WTC11 (cell line): ENCODE results near the gene PDE6D. TPM values are rescaled to one million over a fixed set of nuclear protein-coding genes. Genes with fewer than 3 reads are reported as not detected.
A peak's percentile ranks its signal among the peaks of the same experiment; 100 is the strongest.

Experiments
- ATAC-seq: fragments of 200-7000 bp; cut with Tn5 transposase; 2 replicates; pipeline ENCODE4 v1.10.0; 2021; ENCODE audit warnings: mild to moderate bottlenecking, moderate library complexity
- CTCF ChIA-PET: fragments of 300-600 bp; sonication (Branson Sonifier 250); formaldehyde crosslinking; loops from one replicate; lab custom pipeline; 2021; ENCODE audit warnings: antibody characterized with exemption; lab: Charles Lee
- POLR2A ChIA-PET: fragments of 350-600 bp; sonication (Branson Sonifier 250); formaldehyde crosslinking; loops from one replicate; lab custom pipeline; 2021; ENCODE audit warnings: antibody characterized with exemption; lab: Charles Lee
- DNase-seq: peaks from one replicate; pipeline ENCODE4 v3.0.0; 2021; ENCODE audit warnings: low spot score
- H3K27ac Mint-ChIP-seq: 2 replicates; pipeline ENCODE4 v1.8.0; 2021; ENCODE audit warnings: mixed read lengths
- H3K27me3 Mint-ChIP-seq: 2 replicates; pipeline ENCODE4 v1.8.0; 2021; ENCODE audit warnings: low read depth, mild to moderate bottlenecking, moderate library complexity, mixed read lengths
- H3K36me3 Mint-ChIP-seq: 2 replicates; pipeline ENCODE4 v1.8.0; 2021; ENCODE audit warnings: mixed read lengths
- H3K4me1 Mint-ChIP-seq: 2 replicates; pipeline ENCODE4 v1.8.0; 2022; ENCODE audit warnings: mixed read lengths
- H3K4me3 Mint-ChIP-seq: 2 replicates; pipeline ENCODE4 v1.8.0; 2021; ENCODE audit warnings: mild to moderate bottlenecking, moderate library complexity, mixed read lengths
- H3K9me3 Mint-ChIP-seq: 2 replicates; pipeline ENCODE4 v1.8.0; 2021; ENCODE audit warnings: mixed read lengths
- ESRRA ChIP-seq: sonication (generic); formaldehyde crosslinking; IDR thresholded peaks from 2 replicates; pipeline ENCODE4 v1.8.1; 2022; ENCODE audit warnings: mild to moderate bottlenecking, missing genetic modification reagents, borderline replicate concordance
- ETV6 ChIP-seq: sonication (generic); formaldehyde crosslinking; IDR thresholded peaks from 2 replicates; pipeline ENCODE4 v1.8.1; 2022; ENCODE audit warnings: mild to moderate bottlenecking, missing genetic modification reagents
- KAT7 ChIP-seq: sonication (generic); formaldehyde crosslinking; IDR thresholded peaks from 2 replicates; pipeline ENCODE4 v1.8.1; 2023; ENCODE audit warnings: missing genetic modification reagents, mild to moderate bottlenecking, borderline replicate concordance
- RELA ChIP-seq: sonication (generic); formaldehyde crosslinking; IDR thresholded peaks from 2 replicates; pipeline ENCODE4 v1.8.1; 2022; ENCODE audit warnings: missing genetic modification reagents, mild to moderate bottlenecking, borderline replicate concordance
- SMAD4 ChIP-seq: sonication (generic); formaldehyde crosslinking; IDR thresholded peaks from 2 replicates; pipeline ENCODE4 v1.8.0; 2022; ENCODE audit warnings: mild to moderate bottlenecking, missing genetic modification reagents
- TP53 ChIP-seq: sonication (generic); formaldehyde crosslinking; IDR thresholded peaks from 2 replicates; pipeline ENCODE4 v1.8.1; 2023; ENCODE audit warnings: mild to moderate bottlenecking, missing genetic modification reagents
- ZNF121 ChIP-seq: sonication (generic); formaldehyde crosslinking; IDR thresholded peaks from 2 replicates; pipeline ENCODE4 v1.8.0; 2023; ENCODE audit warnings: missing genetic modification reagents
- ZNF317 ChIP-seq: sonication (generic); formaldehyde crosslinking; IDR thresholded peaks from 2 replicates; pipeline ENCODE4 v1.8.1; 2023; ENCODE audit warnings: low read depth, mild to moderate bottlenecking, moderate library complexity, missing genetic modification reagents, borderline replicate concordance
- total RNA-seq: library from RNA; stranded (reverse); gene quantifications from 3 replicates; pipeline ENCODE4 v1.2.3, GENCODE V29; 2021
- TF ChIP-seq, protein P1 (sequence below): sonication (generic); formaldehyde crosslinking; IDR thresholded peaks from 2 replicates; pipeline ENCODE4 v1.8.0; 2023; ENCODE audit warnings: missing genetic modification reagents, mild to moderate bottlenecking, borderline replicate concordance
- TF ChIP-seq, protein P2 (sequence below): sonication (generic); formaldehyde crosslinking; IDR thresholded peaks from 2 replicates; pipeline ENCODE4 v1.8.0; 2022; ENCODE audit warnings: missing genetic modification reagents
- TF ChIP-seq, protein P3 (sequence below): sonication (generic); formaldehyde crosslinking; conservative IDR thresholded peaks from 2 replicates; pipeline ENCODE4 v1.8.1; 2023; ENCODE audit warnings: mild to moderate bottlenecking, low read depth, missing genetic modification reagents, moderate library complexity
- TF ChIP-seq, protein P4 (sequence below): fragments of 250-450 bp; sonication (Bioruptor Pico); IDR thresholded peaks from 2 replicates; pipeline ENCODE4 v1.9.0; 2021; ENCODE audit warnings: mild to moderate bottlenecking, borderline replicate concordance

PDE6D gene
- total RNA-seq, 1 experiment from 2014 or later, result 30.2 TPM

GRCh38 chr2:231706731-231707624, 74.1 kb downstream of the PDE6D start (continued):
- TF ChIP-seq, protein P1, sequence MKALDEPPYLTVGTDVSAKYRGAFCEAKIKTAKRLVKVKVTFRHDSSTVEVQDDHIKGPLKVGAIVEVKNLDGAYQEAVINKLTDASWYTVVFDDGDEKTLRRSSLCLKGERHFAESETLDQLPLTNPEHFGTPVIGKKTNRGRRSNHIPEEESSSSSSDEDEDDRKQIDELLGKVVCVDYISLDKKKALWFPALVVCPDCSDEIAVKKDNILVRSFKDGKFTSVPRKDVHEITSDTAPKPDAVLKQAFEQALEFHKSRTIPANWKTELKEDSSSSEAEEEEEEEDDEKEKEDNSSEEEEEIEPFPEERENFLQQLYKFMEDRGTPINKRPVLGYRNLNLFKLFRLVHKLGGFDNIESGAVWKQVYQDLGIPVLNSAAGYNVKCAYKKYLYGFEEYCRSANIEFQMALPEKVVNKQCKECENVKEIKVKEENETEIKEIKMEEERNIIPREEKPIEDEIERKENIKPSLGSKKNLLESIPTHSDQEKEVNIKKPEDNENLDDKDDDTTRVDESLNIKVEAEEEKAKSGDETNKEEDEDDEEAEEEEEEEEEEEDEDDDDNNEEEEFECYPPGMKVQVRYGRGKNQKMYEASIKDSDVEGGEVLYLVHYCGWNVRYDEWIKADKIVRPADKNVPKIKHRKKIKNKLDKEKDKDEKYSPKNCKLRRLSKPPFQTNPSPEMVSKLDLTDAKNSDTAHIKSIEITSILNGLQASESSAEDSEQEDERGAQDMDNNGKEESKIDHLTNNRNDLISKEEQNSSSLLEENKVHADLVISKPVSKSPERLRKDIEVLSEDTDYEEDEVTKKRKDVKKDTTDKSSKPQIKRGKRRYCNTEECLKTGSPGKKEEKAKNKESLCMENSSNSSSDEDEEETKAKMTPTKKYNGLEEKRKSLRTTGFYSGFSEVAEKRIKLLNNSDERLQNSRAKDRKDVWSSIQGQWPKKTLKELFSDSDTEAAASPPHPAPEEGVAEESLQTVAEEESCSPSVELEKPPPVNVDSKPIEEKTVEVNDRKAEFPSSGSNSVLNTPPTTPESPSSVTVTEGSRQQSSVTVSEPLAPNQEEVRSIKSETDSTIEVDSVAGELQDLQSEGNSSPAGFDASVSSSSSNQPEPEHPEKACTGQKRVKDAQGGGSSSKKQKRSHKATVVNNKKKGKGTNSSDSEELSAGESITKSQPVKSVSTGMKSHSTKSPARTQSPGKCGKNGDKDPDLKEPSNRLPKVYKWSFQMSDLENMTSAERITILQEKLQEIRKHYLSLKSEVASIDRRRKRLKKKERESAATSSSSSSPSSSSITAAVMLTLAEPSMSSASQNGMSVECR (CRISPR knock-in tag), result no peak; the same call in none of the 2 replicates
- TF ChIP-seq KAT7 (CRISPR knock-in tag), result no peak
- TF ChIP-seq, protein P2, sequence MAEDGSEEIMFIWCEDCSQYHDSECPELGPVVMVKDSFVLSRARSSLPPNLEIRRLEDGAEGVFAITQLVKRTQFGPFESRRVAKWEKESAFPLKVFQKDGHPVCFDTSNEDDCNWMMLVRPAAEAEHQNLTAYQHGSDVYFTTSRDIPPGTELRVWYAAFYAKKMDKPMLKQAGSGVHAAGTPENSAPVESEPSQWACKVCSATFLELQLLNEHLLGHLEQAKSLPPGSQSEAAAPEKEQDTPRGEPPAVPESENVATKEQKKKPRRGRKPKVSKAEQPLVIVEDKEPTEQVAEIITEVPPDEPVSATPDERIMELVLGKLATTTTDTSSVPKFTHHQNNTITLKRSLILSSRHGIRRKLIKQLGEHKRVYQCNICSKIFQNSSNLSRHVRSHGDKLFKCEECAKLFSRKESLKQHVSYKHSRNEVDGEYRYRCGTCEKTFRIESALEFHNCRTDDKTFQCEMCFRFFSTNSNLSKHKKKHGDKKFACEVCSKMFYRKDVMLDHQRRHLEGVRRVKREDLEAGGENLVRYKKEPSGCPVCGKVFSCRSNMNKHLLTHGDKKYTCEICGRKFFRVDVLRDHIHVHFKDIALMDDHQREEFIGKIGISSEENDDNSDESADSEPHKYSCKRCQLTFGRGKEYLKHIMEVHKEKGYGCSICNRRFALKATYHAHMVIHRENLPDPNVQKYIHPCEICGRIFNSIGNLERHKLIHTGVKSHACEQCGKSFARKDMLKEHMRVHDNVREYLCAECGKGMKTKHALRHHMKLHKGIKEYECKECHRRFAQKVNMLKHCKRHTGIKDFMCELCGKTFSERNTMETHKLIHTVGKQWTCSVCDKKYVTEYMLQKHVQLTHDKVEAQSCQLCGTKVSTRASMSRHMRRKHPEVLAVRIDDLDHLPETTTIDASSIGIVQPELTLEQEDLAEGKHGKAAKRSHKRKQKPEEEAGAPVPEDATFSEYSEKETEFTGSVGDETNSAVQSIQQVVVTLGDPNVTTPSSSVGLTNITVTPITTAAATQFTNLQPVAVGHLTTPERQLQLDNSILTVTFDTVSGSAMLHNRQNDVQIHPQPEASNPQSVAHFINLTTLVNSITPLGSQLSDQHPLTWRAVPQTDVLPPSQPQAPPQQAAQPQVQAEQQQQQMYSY, result peak; percentile 100
- TF ChIP-seq ESRRA, result no peak
- TF ChIP-seq, protein P3, sequence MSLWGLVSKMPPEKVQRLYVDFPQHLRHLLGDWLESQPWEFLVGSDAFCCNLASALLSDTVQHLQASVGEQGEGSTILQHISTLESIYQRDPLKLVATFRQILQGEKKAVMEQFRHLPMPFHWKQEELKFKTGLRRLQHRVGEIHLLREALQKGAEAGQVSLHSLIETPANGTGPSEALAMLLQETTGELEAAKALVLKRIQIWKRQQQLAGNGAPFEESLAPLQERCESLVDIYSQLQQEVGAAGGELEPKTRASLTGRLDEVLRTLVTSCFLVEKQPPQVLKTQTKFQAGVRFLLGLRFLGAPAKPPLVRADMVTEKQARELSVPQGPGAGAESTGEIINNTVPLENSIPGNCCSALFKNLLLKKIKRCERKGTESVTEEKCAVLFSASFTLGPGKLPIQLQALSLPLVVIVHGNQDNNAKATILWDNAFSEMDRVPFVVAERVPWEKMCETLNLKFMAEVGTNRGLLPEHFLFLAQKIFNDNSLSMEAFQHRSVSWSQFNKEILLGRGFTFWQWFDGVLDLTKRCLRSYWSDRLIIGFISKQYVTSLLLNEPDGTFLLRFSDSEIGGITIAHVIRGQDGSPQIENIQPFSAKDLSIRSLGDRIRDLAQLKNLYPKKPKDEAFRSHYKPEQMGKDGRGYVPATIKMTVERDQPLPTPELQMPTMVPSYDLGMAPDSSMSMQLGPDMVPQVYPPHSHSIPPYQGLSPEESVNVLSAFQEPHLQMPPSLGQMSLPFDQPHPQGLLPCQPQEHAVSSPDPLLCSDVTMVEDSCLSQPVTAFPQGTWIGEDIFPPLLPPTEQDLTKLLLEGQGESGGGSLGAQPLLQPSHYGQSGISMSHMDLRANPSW, result no peak
- no peak for TF ChIP-seq RELA (CRISPR knock-in tag)
- peak; percentile 73 for TF ChIP-seq ETV6
- no peak; the same call in 1 of the 2 replicates for TF ChIP-seq SMAD4 (CRISPR knock-in tag)
- no peak for TF ChIP-seq ZNF317 (CRISPR knock-in tag)
- TF ChIP-seq TP53 (CRISPR knock-in tag), result no peak

DNA sequence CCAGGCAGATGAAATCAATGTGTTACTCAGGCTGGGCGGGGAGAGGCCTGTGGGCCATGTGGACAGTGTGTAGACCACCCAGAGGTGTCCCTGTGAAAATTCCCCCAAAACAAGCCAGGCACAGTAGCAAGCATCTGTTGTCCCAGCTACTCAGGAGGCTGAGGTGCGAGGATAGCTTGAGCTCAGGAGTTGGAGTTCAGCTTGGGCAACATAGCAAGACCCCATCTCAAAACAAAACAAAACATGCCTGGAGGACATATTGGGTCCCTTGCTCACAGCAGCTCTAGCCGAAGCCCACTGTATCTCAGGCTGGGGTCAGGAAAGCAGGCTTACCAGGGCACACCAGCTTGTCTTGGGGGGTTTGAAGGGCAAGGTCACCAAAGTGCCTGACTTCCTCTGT, 77.1 kb downstream of the PDE6D start:
- Mint-ChIP-seq H3K36me3 (peaks cover 5% of the 10 kb centered on the region), H3K27ac (peak overlapping the region; percentile 70; the same call in 1 of the 2 replicates), H3K27me3 (peaks cover 8% of the 10 kb centered on the region; the same call in 1 of the 2 replicates), H3K4me3 (no peak overlapping the region), H3K9me3 (no peaks in the 10 kb centered on the region), H3K4me1 (peaks cover 13% of the 10 kb centered on the region)
- TF ChIP-seq, protein P4, sequence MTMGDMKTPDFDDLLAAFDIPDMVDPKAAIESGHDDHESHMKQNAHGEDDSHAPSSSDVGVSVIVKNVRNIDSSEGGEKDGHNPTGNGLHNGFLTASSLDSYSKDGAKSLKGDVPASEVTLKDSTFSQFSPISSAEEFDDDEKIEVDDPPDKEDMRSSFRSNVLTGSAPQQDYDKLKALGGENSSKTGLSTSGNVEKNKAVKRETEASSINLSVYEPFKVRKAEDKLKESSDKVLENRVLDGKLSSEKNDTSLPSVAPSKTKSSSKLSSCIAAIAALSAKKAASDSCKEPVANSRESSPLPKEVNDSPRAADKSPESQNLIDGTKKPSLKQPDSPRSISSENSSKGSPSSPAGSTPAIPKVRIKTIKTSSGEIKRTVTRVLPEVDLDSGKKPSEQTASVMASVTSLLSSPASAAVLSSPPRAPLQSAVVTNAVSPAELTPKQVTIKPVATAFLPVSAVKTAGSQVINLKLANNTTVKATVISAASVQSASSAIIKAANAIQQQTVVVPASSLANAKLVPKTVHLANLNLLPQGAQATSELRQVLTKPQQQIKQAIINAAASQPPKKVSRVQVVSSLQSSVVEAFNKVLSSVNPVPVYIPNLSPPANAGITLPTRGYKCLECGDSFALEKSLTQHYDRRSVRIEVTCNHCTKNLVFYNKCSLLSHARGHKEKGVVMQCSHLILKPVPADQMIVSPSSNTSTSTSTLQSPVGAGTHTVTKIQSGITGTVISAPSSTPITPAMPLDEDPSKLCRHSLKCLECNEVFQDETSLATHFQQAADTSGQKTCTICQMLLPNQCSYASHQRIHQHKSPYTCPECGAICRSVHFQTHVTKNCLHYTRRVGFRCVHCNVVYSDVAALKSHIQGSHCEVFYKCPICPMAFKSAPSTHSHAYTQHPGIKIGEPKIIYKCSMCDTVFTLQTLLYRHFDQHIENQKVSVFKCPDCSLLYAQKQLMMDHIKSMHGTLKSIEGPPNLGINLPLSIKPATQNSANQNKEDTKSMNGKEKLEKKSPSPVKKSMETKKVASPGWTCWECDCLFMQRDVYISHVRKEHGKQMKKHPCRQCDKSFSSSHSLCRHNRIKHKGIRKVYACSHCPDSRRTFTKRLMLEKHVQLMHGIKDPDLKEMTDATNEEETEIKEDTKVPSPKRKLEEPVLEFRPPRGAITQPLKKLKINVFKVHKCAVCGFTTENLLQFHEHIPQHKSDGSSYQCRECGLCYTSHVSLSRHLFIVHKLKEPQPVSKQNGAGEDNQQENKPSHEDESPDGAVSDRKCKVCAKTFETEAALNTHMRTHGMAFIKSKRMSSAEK, result no peak
- TF ChIP-seq ZNF121 (CRISPR knock-in tag), result peak; percentile 91
- ChIA-PET CTCF (interaction anchor here (1.0 to 5.3 kb wide), 3 partner anchors 9 to 93 kb away, joined by 4 to 49 read pairs (median 5); no protein-coding TSS in a partner anchor), POLR2A (interaction anchor here (1.0 to 1.1 kb wide), 2 partner anchors 17 to 31 kb away, joined by 3 to 4 read pairs; no protein-coding TSS in a partner anchor)
- ATAC-seq (no peak), DNase-seq (no peak)
